ENCODE data around the gene POMC. TPM values are rescaled to one million over a fixed set of nuclear protein-coding genes. Genes with fewer than 3 reads are reported as not detected.
"Not testable (repeated sequence)": the region's sequence is repeated elsewhere in the genome, so short reads cannot be mapped to it uniquely, and the experiment has no call there.

Gene POMC
- total RNA-seq, 3 donors from 2014 or later, result 0.29 to 1.8 (median 0.31) TPM

DNA sequence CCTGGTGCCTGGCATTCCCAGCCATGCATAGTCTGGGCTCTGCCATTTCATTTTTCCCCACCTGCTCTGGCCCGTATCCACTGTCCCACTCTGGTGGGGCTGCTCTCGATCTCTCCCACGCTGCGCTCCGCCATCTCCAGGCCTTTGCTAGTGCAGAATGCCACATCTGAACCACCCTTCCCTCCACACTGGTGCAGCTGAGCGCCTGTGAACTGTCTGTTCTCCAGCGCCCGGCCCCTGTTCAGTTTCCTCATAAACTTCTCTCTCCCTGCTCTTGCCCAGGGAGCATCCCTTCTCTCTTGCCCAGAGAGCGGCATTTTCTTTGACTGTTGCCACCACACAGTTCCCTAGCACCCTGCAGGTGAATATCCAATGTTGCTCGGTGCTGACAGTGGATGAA, 21.5 kb downstream of the POMC start:
- no peaks in the 10 kb centered on the region for H3K9me3 ChIP-seq
- ATAC-seq, result no peak
- TF ChIP-seq, protein P1, sequence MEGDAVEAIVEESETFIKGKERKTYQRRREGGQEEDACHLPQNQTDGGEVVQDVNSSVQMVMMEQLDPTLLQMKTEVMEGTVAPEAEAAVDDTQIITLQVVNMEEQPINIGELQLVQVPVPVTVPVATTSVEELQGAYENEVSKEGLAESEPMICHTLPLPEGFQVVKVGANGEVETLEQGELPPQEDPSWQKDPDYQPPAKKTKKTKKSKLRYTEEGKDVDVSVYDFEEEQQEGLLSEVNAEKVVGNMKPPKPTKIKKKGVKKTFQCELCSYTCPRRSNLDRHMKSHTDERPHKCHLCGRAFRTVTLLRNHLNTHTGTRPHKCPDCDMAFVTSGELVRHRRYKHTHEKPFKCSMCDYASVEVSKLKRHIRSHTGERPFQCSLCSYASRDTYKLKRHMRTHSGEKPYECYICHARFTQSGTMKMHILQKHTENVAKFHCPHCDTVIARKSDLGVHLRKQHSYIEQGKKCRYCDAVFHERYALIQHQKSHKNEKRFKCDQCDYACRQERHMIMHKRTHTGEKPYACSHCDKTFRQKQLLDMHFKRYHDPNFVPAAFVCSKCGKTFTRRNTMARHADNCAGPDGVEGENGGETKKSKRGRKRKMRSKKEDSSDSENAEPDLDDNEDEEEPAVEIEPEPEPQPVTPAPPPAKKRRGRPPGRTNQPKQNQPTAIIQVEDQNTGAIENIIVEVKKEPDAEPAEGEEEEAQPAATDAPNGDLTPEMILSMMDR (IDR thresholded peaks at IDR 0.05), result no peak
- no peak for DNase-seq
- H3K4me3 ChIP-seq, result no peak overlapping the region
- H3K4me1 ChIP-seq (ENCODE audit: low read depth), result no peaks in the 10 kb centered on the region
- H3K36me3 ChIP-seq (ENCODE audit: low read depth), result no peaks in the 10 kb centered on the region
- intact Hi-C loops (cut with DNase I, micrococcal nuclease), result no loop called here

DNA sequence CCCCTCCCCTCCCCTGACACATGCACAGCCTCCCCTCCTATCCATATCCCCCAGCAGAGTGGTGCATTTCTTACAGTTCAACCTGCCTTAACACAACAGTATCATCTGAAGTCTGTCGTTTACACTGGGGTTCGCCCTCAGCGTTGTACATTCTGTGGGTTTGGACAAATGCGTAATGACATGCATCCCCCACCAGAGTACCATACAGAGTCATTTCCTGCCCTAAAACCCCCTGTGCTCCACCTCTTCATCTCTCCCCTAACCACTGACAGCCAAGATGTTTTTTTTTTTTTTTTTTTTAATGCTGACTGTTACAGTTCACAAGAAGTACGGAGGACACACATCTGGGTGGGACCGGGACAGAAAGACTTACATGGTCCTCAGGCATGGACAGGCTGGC, 22.6 kb downstream of the POMC start:
- no peaks in the 10 kb centered on the region for H3K9me3 ChIP-seq
- H3K4me3 ChIP-seq, result no peak overlapping the region
- TF ChIP-seq, protein P1 (IDR thresholded peaks at IDR 0.05), result no peak
- intact Hi-C loops (cut with DNase I, micrococcal nuclease), result no loop called here
- DNase-seq (no peak), ATAC-seq (no peak)
- no peaks in the 10 kb centered on the region for H3K4me1 ChIP-seq (ENCODE audit: low read depth)
- H3K36me3 ChIP-seq (ENCODE audit: low read depth), result no peaks in the 10 kb centered on the region

DNA sequence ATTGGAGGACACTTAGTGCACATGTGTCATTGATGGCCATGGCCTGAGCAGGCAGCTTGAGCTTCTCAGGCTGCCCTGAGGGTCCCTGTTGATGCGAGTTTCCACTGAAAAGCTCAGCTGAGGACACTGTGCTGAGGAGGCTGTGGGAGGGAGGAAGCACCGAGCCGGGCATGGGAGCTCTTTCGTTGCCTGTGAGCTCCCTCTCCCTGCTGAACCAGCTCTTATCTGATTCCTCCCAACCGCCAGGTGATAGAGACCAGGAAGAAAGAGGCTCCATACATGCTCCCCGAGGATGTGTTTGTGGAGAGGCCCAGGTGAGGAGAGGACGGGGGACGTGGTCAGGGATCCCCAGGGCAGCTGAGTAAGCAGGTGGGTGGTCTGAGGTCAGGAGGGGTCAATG, 27.3 kb downstream of the POMC start:
- intact Hi-C loops (cut with DNase I, micrococcal nuclease), result no loop called here
- TF ChIP-seq, protein P1 (IDR thresholded peaks at IDR 0.05), result no peak
- ATAC-seq (no peak), DNase-seq (no peak)
- Histone ChIP-seq H3K4me1 (ENCODE audit: low read depth) (no peaks in the 10 kb centered on the region), H3K4me3 (no peak overlapping the region), H3K9me3 (no peaks in the 10 kb centered on the region), H3K36me3 (ENCODE audit: low read depth) (no peaks in the 10 kb centered on the region)

DNA sequence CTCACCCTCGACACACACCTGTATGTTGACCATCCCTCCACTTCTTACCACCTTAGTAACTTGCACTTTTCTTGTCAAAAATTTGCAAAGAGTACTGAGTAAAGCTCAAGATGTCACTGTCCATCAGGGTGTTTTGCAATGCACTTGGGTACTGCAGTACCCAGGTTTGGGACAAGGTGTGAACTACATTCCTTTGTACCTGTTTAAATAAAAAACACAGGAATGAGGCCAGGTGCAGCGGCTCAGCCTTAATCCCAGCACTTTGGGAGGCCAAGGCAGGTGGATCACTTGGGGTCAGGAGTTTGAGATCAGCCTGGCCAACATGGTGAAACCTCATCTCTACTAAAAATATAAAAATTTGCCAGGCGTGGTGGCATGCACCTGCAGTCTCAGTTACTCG, 27.8 kb downstream of the POMC start:
- ATAC-seq; DNase-seq; H3K4me1 ChIP-seq (ENCODE audit: low read depth); H3K9me3 ChIP-seq; H3K4me3 ChIP-seq; H3K36me3 ChIP-seq (ENCODE audit: low read depth); intact Hi-C loops (cut with DNase I, micrococcal nuclease): not testable (repeated sequence)

DNA sequence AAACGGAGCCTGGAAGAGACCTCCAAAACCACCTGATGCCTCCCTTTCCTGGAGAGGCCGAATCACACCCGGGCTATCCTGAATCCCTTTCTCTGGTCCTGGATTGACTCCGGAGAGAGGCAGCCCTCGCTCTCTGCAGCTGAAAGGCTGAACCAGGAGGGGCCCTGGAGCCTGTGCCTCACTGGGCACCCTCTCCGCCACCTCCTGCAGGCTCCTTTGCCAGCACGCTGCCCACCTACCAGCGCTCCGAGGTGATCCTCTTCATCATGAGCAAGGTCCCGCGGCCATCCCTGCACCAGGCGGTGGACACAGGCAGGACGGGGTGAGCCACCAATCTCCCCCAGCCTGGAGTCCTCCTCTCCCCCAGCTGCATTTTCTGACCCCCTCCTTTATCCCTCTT, 35.7 kb downstream of the POMC start:
- DNase-seq (no peak), ATAC-seq (no peak)
- Histone ChIP-seq H3K4me1 (ENCODE audit: low read depth) (peaks cover 7% of the 10 kb centered on the region), H3K4me3 (no peak overlapping the region), H3K36me3 (ENCODE audit: low read depth) (no peaks in the 10 kb centered on the region), H3K9me3 (no peaks in the 10 kb centered on the region)
- intact Hi-C loops (cut with DNase I, micrococcal nuclease), result no loop called here
- TF ChIP-seq, protein P1 (IDR thresholded peaks at IDR 0.05), result no peak

DNA sequence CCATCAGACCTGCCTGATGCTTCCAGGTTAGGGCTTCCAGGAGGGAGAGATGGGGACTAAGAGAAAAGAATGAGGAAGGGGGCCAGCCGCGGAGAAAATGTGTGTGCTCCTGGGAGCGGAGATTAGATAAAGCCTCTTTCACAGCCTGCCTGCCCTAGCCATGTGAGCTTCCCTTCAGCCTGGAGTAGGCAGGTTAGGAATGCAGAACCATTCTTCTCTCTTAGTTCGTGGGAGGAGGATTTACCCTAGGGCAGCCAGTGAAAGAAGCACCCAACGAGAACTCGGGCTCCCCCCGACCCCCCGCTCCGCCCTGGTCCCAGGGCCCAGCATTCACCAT, 36.1 kb downstream of the POMC start:
- DNase-seq, result no peak
- intact Hi-C loops (cut with DNase I, micrococcal nuclease), result no loop called here
- Histone ChIP-seq H3K36me3 (ENCODE audit: low read depth) (no peaks in the 10 kb centered on the region), H3K4me1 (ENCODE audit: low read depth) (peaks cover 7% of the 10 kb centered on the region), H3K9me3 (no peaks in the 10 kb centered on the region), H3K4me3 (no peak overlapping the region)
- no peak for ATAC-seq
- TF ChIP-seq, protein P1 (IDR thresholded peaks at IDR 0.05), result no peak
